Muscle of leg (tissue), 11 donors: ENCODE results near the gene PCSK5. TPM values are rescaled to one million over a fixed set of nuclear protein-coding genes. Genes with fewer than 3 reads are reported as not detected.
A peak's percentile ranks its signal among the peaks of the same experiment; 100 is the strongest.
"Not testable (repeated sequence)": the region's sequence is repeated elsewhere in the genome, so short reads cannot be mapped to it uniquely, and the experiment has no call there.

Source experiments
- DNase-seq: peaks from one replicate; pipeline ENCODE4 v3.0.0; 2013
- H3K27ac ChIP-seq: one replicate; pipeline ENCODE4 v1.5.1; 2013; ENCODE audit warnings: mild to moderate bottlenecking, low read length, control low read depth
- H3K27me3 ChIP-seq: one replicate; pipeline ENCODE4 v1.6.1; 2013; ENCODE audit warnings: low read length; ENCODE audit not compliant: control insufficient read depth, insufficient read depth
- H3K36me3 ChIP-seq: one replicate; pipeline ENCODE4 v1.6.1; 2013; ENCODE audit warnings: low read length; ENCODE audit not compliant: control insufficient read depth, insufficient read depth
- H3K4me1 ChIP-seq: one replicate; pipeline ENCODE4 v1.6.1; 2013; ENCODE audit warnings: low read length; ENCODE audit not compliant: control insufficient read depth, insufficient read depth
- H3K4me3 ChIP-seq: one replicate; pipeline ENCODE4 v1.5.1; 2013; ENCODE audit warnings: low read length, control low read depth
- H3K9me3 ChIP-seq: replicated peaks from 2 replicates; pipeline ENCODE4 v1.6.1; 2013; ENCODE audit warnings: low read depth, low read length; ENCODE audit not compliant: control insufficient read depth
- WGBS: methylation state at CpG from one replicate; pipeline ENCODE4 v1.1.5; 2013; ENCODE audit warnings: missing lambda C conversion rate; ENCODE audit not compliant: insufficient coverage; 5-methylcytosine and 5-hydroxymethylcytosine counted together
- polyA plus RNA-seq, 8 donors: library from polyadenylated mRNA; unstranded; fragments of 120-200 nt; gene quantifications; one replicate each; pipeline versions ENCODE4 v1.2.1 to v1.2.3, GENCODE V29; 2013; ENCODE audit warnings: inconsistent platforms in 1 of 8, low replicate concordance in 1 of 8; ENCODE audit not compliant: insufficient read length in 8 of 8, insufficient read depth in 1 of 8
- total RNA-seq: library from RNA; stranded (reverse); fragments of 120-200 nt; gene quantifications from one replicate; pipeline ENCODE4 v1.2.4, GENCODE V29; 2013

The PCSK5 gene
- total and polyA plus RNA-seq, 9 donors = 12.9 to 22.1 (median 16.7) TPM

DNA sequence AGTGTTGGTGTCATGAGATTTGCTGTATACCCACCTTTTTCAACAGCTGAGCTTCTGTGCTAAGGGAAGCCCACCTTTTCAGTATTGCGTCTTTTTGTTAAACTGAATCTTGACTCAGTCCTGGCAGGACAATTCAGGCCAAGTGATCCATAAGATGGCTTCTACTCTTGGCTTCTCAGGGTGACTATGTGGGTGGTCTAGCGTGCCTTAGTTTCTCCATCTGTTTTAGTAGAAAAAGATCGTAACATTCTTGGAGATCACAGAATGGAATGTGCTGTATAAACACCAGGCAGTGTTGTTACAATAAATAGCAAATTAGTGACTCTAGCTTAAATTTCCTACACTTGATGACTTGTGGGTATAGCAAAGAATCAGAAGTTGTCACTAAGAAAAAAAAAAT is 66.6 kb downstream of the PCSK5 start:
- Histone ChIP-seq H3K36me3 (no peaks in the 10 kb centered on the region), H3K4me1 (peaks cover 17% of the 10 kb centered on the region), H3K4me3 (no peak overlapping the region), H3K27ac (no peak overlapping the region), H3K27me3 (no peaks in the 10 kb centered on the region), H3K9me3 (no peaks in the 10 kb centered on the region)
- WGBS = 67% methylated on average over 1 of the region's 3 CpGs
- no peak for DNase-seq

- H3K27me3 ChIP-seq = no peaks in the 10 kb centered on the region
- WGBS = no CpG with 5 or more reads among the region's 3 CpGs
These were observed 67.8 kb downstream of the PCSK5 start for GRCh38 chr9:75958226-75958625.

DNA sequence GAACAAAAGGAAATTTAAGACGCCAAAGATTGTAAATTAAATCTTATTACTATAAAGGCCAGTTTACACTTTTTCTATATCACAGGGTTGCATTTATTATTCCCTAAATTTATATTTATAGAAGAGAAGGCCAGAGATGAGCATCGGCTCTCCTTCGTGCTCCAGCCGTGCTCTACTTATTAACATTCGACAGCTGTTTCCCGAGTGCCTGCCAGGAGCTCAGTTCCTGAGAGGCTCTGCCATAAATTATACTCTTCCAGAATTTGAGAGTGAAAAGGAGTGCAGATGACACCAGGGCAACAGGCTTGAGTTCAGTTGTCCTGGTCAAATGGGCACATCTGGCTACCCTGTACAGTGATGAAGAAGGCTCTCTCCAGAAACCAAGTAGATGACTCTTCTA is 70.1 kb downstream of the PCSK5 start:
- H3K27ac ChIP-seq = peak overlapping the region; percentile 31
- H3K4me1 ChIP-seq = peaks cover 34% of the 10 kb centered on the region
- H3K36me3 ChIP-seq = no peaks in the 10 kb centered on the region
- H3K4me3 ChIP-seq = no peak overlapping the region
- H3K9me3 ChIP-seq = no peaks in the 10 kb centered on the region
- WGBS = no CpG with 5 or more reads among the region's 6 CpGs
- H3K27me3 ChIP-seq = no peaks in the 10 kb centered on the region
- peak; percentile 78 for DNase-seq

More at GRCh38 chr9:75958226-75958625, 67.8 kb downstream of the PCSK5 start:
- no peak for DNase-seq
- no peaks in the 10 kb centered on the region for H3K9me3 ChIP-seq
- no peak overlapping the region for H3K27ac ChIP-seq
- peaks cover 28% of the 10 kb centered on the region for H3K4me1 ChIP-seq
- H3K4me3 ChIP-seq = no peak overlapping the region
- H3K36me3 ChIP-seq = no peaks in the 10 kb centered on the region

DNA sequence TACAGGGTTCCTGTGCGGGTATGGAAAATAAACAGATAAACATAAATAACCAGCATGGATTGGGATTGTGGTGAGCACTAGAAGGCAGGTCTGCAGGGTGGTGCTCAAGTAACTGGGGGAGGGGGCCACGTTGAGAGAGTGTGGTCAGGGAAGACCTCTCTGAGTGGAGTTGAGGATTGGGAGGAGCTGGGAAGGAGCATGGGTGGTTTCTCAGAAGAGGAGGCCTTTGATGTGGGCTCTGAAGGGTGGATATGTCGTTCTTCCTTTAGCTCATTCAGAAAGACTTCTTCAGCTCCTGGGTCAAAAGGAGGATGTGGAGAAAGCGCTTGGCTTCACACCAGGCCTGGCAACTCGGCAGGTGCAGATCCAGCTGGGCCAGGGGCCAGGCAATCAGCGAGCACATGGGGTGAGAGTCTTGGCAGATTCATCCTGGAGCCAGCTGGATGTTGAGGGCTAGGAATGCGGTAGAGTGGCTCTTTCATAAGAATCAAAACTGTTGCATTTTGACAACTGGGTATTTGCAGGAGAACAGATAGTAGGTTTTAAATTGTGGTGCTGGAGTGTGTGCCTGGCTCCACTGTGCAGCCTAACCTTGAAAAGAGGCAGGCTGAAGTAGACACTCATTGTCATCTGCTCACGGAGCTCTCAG is 71.7 kb downstream of the PCSK5 start:
- Histone ChIP-seq H3K36me3 (no peaks in the 10 kb centered on the region), H3K27ac (no peak overlapping the region), H3K9me3 (no peaks in the 10 kb centered on the region), H3K4me3 (no peak overlapping the region), H3K27me3 (no peaks in the 10 kb centered on the region), H3K4me1 (peaks cover 34% of the 10 kb centered on the region)
- WGBS = 43% methylated on average over 6 of the region's 8 CpGs
- peak; percentile 74 for DNase-seq

DNA sequence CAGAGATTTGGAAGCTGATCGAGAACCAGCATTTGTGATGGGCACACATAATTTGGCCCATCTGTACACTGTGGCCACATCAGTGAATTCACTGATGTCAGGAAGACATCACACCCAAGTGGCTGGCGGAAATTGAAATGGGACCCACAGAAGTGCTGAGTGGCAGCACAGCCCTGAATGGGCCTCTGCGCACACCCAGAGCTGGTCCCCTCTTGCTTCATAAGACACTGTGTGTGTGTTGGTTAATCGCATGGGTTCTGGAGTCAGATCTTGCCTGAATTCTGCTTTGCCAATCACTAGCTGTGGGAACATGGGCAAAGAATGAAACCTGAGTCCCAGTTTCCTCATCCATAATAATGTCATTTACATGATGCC is 72.2 kb downstream of the PCSK5 start:
- 92% methylated on average over 3 of the region's 4 CpGs for WGBS

DNA sequence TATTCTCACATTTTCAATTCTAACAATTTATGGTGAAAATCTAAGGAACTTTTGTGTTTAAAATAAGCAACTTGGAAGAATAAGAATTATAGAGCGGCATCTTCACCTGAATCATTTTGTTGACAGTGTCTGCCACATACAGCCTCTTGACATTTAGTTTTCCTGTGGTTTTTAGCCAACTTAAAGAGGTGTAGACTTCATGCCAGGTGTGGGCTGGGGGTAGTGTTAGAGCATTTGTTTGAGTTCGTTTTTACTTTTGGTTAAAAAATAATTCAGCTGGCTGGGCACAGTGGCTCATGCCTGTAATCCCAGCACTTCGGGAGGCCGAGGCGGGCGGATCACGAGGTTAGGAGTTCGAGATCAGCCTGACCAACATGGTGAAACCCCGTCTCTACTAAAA is 72.8 kb downstream of the PCSK5 start:
- DNase-seq, H3K27me3 ChIP-seq, H3K27ac ChIP-seq, H3K9me3 ChIP-seq, H3K4me3 ChIP-seq, H3K36me3 ChIP-seq: not testable (repeated sequence)
- peaks cover 34% of the 10 kb centered on the region for H3K4me1 ChIP-seq
- 94% methylated on average over 3 of the region's 9 CpGs for WGBS

More for the DNA sequence above, 72.2 kb downstream of the PCSK5 start:
- no peaks in the 10 kb centered on the region for H3K9me3 ChIP-seq
- DNase-seq = no peak
- no peaks in the 10 kb centered on the region for H3K36me3 ChIP-seq
- H3K27me3 ChIP-seq = no peaks in the 10 kb centered on the region
- no peak overlapping the region for H3K4me3 ChIP-seq
- H3K27ac ChIP-seq = no peak overlapping the region
- peaks cover 34% of the 10 kb centered on the region for H3K4me1 ChIP-seq

GRCh38 chr9:75964427-75964826 is 74.0 kb downstream of the PCSK5 start:
- Histone ChIP-seq H3K4me3 (no peak overlapping the region), H3K36me3 (no peaks in the 10 kb centered on the region), H3K27ac (no peak overlapping the region), H3K4me1 (peaks cover 33% of the 10 kb centered on the region), H3K9me3 (no peaks in the 10 kb centered on the region), H3K27me3 (no peaks in the 10 kb centered on the region)
- 100% methylated on average over 2 of the region's 4 CpGs for WGBS
- no peak for DNase-seq

DNA sequence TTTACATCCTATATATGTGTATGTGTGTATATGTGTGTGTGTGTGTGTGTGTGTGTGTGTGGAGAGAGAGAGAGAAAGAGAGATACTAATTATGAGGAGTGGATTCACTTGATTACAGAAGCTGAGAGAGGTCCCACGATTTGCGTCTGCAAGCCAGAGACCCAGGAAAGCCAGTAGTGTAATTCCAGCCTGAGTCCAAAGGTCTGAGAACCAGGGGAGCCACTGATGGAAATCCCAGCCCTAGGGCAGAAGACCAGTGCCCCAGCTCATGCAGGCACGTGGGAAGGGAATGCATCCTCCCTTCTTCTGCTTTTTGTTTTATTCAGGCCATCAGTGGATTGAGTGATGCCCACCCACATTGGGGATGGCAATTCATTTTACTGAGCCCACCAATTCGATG is 74.8 kb downstream of the PCSK5 start:
- Histone ChIP-seq H3K27me3 (no peaks in the 10 kb centered on the region), H3K4me3 (no peak overlapping the region), H3K9me3 (no peaks in the 10 kb centered on the region), H3K4me1 (peaks cover 30% of the 10 kb centered on the region), H3K36me3 (no peaks in the 10 kb centered on the region), H3K27ac (no peak overlapping the region)
- no peak for DNase-seq
- WGBS = 91% methylated on average over 4 of the region's 4 CpGs

DNA sequence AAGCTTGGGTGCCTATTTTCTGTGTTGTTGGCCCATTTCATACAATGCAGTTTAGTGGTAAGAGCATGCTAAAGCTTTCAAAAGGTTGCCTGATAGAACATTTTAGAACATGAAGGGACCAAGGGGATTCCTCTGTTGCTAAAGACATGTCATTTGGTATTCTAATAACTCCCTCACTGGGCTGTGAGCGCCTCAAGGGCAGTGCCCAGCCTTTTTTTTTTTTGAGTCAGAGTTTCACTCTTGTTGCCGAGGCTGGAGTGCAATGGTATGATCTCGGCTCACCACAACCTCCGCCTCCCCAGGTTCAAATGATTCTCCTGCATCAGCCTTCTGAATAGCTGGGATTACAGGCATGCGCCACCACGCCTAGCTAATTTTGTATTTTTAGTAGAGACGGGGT is 77.1 kb downstream of the PCSK5 start:
- no peaks in the 10 kb centered on the region for H3K36me3 ChIP-seq
- no peak overlapping the region for H3K4me3 ChIP-seq
- H3K27me3 ChIP-seq = no peaks in the 10 kb centered on the region
- DNase-seq = no peak
- 96% methylated on average over 5 of the region's 7 CpGs for WGBS
- peaks cover 12% of the 10 kb centered on the region for H3K4me1 ChIP-seq
- no peak overlapping the region for H3K27ac ChIP-seq
- H3K9me3 ChIP-seq = no peaks in the 10 kb centered on the region

DNA sequence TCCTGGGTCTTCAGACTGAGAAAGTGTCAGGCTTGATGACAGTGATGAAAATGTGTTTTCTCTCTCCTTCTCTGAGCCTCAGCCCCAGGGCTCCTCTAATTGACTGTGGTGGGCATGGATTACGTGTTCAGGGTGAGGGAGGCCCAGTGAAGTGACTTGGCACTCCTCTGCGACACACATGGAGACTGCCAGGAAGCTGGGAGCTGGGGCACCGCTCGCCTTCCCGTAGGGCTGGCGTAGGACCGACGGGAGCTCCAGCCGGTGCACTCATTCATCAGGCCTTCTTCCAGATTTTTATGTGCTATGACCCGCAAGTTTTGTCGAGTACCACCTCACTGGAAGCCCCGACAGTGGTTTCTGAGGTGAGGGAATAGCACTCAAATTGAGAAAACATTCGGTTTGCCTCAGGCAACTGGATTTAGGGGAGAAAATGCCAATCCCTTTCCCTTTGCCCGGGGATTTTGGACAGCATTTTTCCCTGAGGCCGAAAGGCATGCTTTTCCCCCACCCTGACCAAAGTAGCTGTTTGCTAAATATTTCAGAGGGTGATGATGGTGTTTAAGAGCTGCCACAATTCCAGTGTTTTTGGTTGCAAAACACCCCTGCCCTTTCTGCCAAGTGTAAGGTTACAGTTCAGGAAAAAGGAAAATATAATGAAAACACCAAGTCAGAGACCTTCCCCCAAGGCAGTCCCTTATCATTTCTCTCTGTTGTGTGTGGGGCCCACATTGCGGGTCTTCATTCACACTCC is 83.7 kb downstream of the PCSK5 start:
- Histone ChIP-seq H3K4me1 (peaks cover 11% of the 10 kb centered on the region), H3K36me3 (no peaks in the 10 kb centered on the region), H3K27me3 (no peaks in the 10 kb centered on the region), H3K4me3 (no peak overlapping the region), H3K27ac (no peak overlapping the region), H3K9me3 (no peaks in the 10 kb centered on the region)
- DNase-seq = peak; percentile 26
- 65% methylated on average over 12 of the region's 16 CpGs for WGBS
